OCI-LY1 (cell line): Measurements from ENCODE around the gene ENPEP.

Experiments used
- CTCF ChIP-seq: fragments of 200-600 bp; sonication (generic), shearing (Covaris generic); IDR thresholded peaks from 2 replicates; pipeline ENCODE4 v1.5.1; 2017; ENCODE audit warnings: mild to moderate bottlenecking, antibody characterized with exemption, low read length, moderate library complexity, mixed read lengths
- EZH2 ChIP-seq: fragments of 200-600 bp; sonication (generic), shearing (Covaris generic); IDR thresholded peaks from 2 replicates; pipeline ENCODE4 v1.8.0; 2017; ENCODE audit warnings: borderline replicate concordance, mixed run types, mild to moderate bottlenecking, antibody characterized with exemption, low read length, moderate library complexity, mixed read lengths

- TF ChIP-seq CTCF (no peak), EZH2 (no peak)
Measured at GRCh38 chr4:110533940-110534339, 58.0 kb downstream of the ENPEP start.
